ENCODE measurements around the gene KLHL13.

KLHL13 gene

DNA sequence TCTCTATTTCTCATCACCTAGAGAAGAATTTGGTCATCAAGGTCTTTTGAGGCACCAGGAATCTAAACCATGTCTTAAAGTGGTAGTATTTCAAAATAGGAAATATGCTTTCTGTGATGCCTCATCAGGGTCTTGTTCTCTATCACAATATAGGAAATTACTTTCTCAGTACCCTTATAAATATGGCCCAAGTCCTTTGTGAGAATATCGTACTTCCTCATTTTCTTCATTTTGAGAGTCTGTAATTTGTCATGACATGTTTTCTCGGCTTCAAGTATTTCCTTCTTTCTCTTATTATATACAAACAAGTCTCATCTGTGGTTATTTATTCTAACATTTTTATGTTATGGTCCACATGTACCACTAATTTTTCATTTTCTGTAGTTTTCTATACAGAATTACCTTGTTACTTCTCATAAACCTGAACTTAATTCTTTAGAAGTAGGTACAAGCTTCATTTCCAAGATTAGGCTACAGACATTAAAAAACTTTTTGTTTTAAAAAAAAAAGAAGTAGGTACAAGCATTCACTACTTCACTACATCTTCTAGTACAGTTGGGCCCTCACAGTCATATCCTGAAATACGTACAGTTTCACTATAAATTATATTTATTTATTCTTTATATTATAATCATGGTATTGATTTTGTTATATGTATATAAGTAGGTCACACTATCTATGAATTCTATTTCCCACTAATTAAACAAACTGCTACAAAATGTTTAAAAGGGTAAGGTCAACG, 54.4 kb downstream of the KLHL13 start:
- CTCF ChIA-PET: no interaction called here
- POLR2A ChIA-PET: no interaction called here

DNA sequence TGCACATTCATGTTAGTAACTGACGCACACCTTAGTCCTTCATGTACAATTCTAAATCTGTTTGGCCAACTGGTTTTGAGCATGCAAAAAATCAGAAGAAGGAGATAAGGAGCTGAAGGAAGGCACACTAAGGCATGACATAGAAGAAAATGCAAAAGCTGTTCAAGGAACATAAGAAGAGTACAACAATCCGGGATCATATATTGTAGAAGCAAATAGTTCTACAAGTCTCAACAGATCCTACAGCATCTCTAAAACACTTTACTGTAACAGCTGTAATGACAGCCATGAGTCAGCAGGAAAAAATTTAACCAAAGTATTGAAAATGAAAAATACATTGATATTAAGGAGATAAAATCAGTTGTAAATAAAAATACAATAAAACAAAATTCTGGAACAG, 57.7 kb downstream of the KLHL13 start:
- DNase-seq (ENCODE audit: extremely low spot score): no peak
- ChIA-PET CTCF (no interaction called here), POLR2A (no interaction called here)
- TF ChIP-seq ELF4 (IDR thresholded peaks at IDR 0.05): no peak
- TF ChIP-seq FOXK2 (IDR thresholded peaks at IDR 0.05): no peak
- no peak for TF ChIP-seq FOXA1 (IDR thresholded peaks at IDR 0.05)
- TF ChIP-seq ARNT (IDR thresholded peaks at IDR 0.05): no peak
- TF ChIP-seq SP1 (IDR thresholded peaks at IDR 0.05): no peak

More for the DNA sequence above, 54.4 kb downstream of the KLHL13 start:
- no peak for DNase-seq (ENCODE audit: extremely low spot score)
- TF ChIP-seq BHLHE40 (IDR thresholded peaks at IDR 0.05; ENCODE audit: borderline replicate concordance) (no peak), TARDBP (IDR thresholded peaks at IDR 0.05) (no peak), ZNF384 (IDR thresholded peaks at IDR 0.05) (no peak), SP1 (IDR thresholded peaks at IDR 0.05) (no peak), CTBP1 (IDR thresholded peaks at IDR 0.05; ENCODE audit: borderline replicate concordance) (no peak), FOXK2 (IDR thresholded peaks at IDR 0.05) (no peak), FOXM1 (IDR thresholded peaks at IDR 0.05; ENCODE audit: borderline replicate concordance) (no peak), SUZ12 (IDR thresholded peaks at IDR 0.05) (no peak), NFRKB (IDR thresholded peaks at IDR 0.05) (no peak), L3MBTL2 (conservative IDR thresholded peaks at IDR 0.05) (no peak), ARNT (IDR thresholded peaks at IDR 0.05) (no peak), FOXA1 (IDR thresholded peaks at IDR 0.05) (no peak), ELF4 (IDR thresholded peaks at IDR 0.05) (no peak), LEF1 (IDR thresholded peaks at IDR 0.05; ENCODE audit: borderline replicate concordance) (no peak)

DNA sequence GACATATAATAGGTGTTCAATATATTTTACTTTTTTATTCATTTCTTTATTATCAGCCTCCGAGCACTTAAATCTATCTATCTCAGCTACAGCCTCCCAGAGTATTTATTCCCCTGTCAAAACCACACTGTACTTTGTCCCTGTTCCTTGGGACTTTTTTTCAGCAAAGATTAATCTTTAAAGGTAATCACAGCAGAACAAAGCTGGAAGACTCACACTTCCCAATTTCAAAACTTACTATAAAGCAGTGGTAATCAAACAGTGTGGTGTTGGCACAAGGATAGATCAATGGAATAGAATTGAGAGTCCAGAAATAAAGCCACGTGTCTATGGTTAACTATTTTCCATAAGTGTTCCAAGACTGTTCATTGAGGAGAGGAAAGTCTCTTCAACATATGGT, 59.7 kb downstream of the KLHL13 start:
- no peak for DNase-seq (ENCODE audit: extremely low spot score)
- POLR2A ChIA-PET: no interaction called here
- CTCF ChIA-PET: no interaction called here
- TF ChIP-seq, protein P1, sequence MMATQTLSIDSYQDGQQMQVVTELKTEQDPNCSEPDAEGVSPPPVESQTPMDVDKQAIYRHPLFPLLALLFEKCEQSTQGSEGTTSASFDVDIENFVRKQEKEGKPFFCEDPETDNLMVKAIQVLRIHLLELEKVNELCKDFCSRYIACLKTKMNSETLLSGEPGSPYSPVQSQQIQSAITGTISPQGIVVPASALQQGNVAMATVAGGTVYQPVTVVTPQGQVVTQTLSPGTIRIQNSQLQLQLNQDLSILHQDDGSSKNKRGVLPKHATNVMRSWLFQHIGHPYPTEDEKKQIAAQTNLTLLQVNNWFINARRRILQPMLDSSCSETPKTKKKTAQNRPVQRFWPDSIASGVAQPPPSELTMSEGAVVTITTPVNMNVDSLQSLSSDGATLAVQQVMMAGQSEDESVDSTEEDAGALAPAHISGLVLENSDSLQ (IDR thresholded peaks at IDR 0.05): no peak
- TF ChIP-seq TARDBP (IDR thresholded peaks at IDR 0.05) (no peak), NFRKB (IDR thresholded peaks at IDR 0.05) (no peak), L3MBTL2 (conservative IDR thresholded peaks at IDR 0.05) (no peak), ELF4 (IDR thresholded peaks at IDR 0.05) (no peak), FOXK2 (IDR thresholded peaks at IDR 0.05) (no peak), HDGF (IDR thresholded peaks at IDR 0.05; ENCODE audit: borderline replicate concordance) (no peak)

DNA sequence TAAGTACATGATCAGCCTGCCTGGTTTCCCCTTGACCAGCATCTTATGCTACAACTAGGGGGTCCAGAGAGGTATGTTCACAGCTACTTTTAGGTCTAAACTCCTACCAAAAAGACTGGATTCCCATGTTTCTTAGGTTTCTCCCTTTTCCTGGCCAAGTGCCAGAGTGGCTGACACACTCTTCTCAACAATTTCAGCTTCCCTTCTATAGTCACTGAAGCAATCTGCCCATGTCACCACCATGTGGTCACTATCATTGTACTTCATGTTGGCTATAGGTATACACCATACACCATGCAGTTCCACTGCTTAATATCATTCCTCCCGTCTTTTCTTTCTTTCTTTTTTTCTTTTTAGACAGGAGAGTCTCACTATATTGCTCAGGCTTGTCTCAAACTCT, 66.9 kb downstream of the KLHL13 start:
- CTCF ChIA-PET: no interaction called here
- peak; percentile 12 for DNase-seq (ENCODE audit: extremely low spot score)
- POLR2A ChIA-PET: no interaction called here
- TF ChIP-seq FOXK2 (IDR thresholded peaks at IDR 0.05): no peak
- no peak for TF ChIP-seq TARDBP (IDR thresholded peaks at IDR 0.05)
- TF ChIP-seq ELF4 (IDR thresholded peaks at IDR 0.05): no peak
- no peak for TF ChIP-seq FOXM1 (IDR thresholded peaks at IDR 0.05; ENCODE audit: borderline replicate concordance)
- no peak for TF ChIP-seq ARNT (IDR thresholded peaks at IDR 0.05)
- no peak for TF ChIP-seq HDGF (IDR thresholded peaks at IDR 0.05; ENCODE audit: borderline replicate concordance)
- TF ChIP-seq L3MBTL2 (conservative IDR thresholded peaks at IDR 0.05): no peak
- no peak for TF ChIP-seq SUZ12 (IDR thresholded peaks at IDR 0.05)
- TF ChIP-seq ZNF384 (IDR thresholded peaks at IDR 0.05): no peak
- no peak for TF ChIP-seq FOXA1 (IDR thresholded peaks at IDR 0.05)
- no peak for TF ChIP-seq NFRKB (IDR thresholded peaks at IDR 0.05)
- no peak for TF ChIP-seq SP1 (IDR thresholded peaks at IDR 0.05)
- TF ChIP-seq, protein P1 (IDR thresholded peaks at IDR 0.05): no peak
- no peak for TF ChIP-seq CTBP1 (IDR thresholded peaks at IDR 0.05; ENCODE audit: borderline replicate concordance)
- TF ChIP-seq LEF1 (IDR thresholded peaks at IDR 0.05; ENCODE audit: borderline replicate concordance): no peak
- no peak for TF ChIP-seq BHLHE40 (IDR thresholded peaks at IDR 0.05; ENCODE audit: borderline replicate concordance)

DNA sequence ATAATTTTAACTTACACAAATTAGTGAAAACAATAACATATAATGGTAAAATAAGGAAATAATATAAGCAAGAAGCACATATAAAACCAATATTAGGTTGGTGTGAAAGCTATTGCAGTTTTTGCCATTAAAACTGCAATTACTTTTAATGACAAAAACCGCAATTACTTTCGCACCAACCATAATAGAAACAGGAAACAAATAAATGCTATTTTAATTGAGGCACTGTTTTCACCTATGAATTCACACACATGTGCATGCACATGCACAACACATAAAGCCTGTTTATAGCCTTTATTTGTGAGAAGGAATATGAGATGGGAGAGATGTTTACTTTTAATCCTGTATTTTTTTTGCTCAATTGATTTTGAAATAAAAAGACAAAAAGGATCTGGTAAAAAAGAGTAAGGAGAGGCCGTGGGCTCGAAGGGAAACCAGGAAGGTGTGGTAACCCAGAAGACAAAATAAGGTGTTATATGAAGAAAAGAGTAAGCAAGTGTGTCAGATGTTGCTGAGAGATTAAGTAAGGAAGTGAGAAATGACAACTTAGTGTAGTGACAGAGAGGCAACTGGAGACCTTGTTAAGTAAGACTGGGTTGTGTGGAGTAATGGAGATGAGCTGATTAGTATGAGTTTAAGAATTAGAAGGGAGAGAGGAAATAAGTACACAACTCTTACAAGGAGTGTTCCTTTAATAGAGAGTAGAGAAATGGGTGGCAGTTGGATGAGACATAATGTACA, 69.0 kb downstream of the KLHL13 start:
- CTCF ChIA-PET: no interaction called here
- DNase-seq (ENCODE audit: extremely low spot score): no peak
- POLR2A ChIA-PET: no interaction called here
- no peak for TF ChIP-seq LEF1 (IDR thresholded peaks at IDR 0.05; ENCODE audit: borderline replicate concordance)
- peak; percentile 88 for TF ChIP-seq ELF4 (IDR thresholded peaks at IDR 0.05)

DNA sequence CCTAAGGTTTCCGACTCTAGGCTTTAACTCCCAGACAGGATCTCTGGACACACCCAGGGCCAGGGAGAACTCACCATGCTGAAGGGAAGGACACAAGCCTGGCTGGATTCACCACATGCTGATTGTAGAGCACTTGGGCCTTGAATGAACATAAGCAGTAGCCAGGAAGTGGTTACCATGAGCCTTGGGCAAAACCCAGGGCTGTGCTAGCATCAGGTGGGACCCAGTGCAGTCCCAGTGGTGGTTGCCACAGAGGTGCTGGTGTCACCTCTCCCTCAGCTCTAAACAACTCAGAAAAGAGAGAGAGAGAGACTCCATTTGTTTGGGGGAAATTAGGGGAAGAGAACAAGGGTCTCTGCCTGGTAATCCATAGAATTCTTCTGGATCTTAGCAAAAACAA, 77.0 kb downstream of the KLHL13 start:
- no peak for TF ChIP-seq NFRKB (IDR thresholded peaks at IDR 0.05)
- TF ChIP-seq ZNF384 (IDR thresholded peaks at IDR 0.05): no peak
- no peak for TF ChIP-seq LEF1 (IDR thresholded peaks at IDR 0.05; ENCODE audit: borderline replicate concordance)
- no peak for TF ChIP-seq HDGF (IDR thresholded peaks at IDR 0.05; ENCODE audit: borderline replicate concordance)
- TF ChIP-seq ARNT (IDR thresholded peaks at IDR 0.05): no peak
- TF ChIP-seq TARDBP (IDR thresholded peaks at IDR 0.05): no peak
- TF ChIP-seq SP1 (IDR thresholded peaks at IDR 0.05): no peak
- POLR2A ChIA-PET: no interaction called here
- CTCF ChIA-PET: no interaction called here
- no peak for DNase-seq (ENCODE audit: extremely low spot score)

Measured in HEK293T (cell line).